ENCODE measurements around the gene RIC8A.

- no peak for TF ChIP-seq CTCF (IDR thresholded peaks at IDR 0.05; ENCODE audit: insufficient read depth, low read depth, low read length)
- no peak for TF ChIP-seq EZH2 (IDR thresholded peaks at IDR 0.05; ENCODE audit: insufficient read depth, low read length)
Observed at GRCh38 chr11:235997-236773, 28.7 kb downstream of the RIC8A start, which contains the start of gene SIRT3.
